HL-60 (cell line): ENCODE data around the gene CHRNB2.
A peak's percentile ranks its signal among the peaks of the same experiment; 100 is the strongest.

Experiments
- DNase-seq, 2 experiments: peaks; one replicate each; pipeline ENCODE4 v3.0.0-alpha.2; 2010 to 2020; ENCODE audit warnings: low read depth in 1 of 2, low spot score in 1 of 2
- H3K27ac ChIP-seq: fragments of 250-450 bp; sonication (Bioruptor Pico); replicated peaks from 2 replicates; pipeline ENCODE4 v1.5.1; 2020; ENCODE audit warnings: mild to moderate bottlenecking, moderate library complexity
- H3K27me3 ChIP-seq: fragments of 250-450 bp; sonication (Bioruptor Pico); 2 replicates; pipeline ENCODE4 v1.5.1; 2021; ENCODE audit warnings: mild to moderate bottlenecking, moderate library complexity; ENCODE audit not compliant: insufficient read depth, poor library complexity, severe bottlenecking
- H3K4me3 ChIP-seq: replicated peaks from 2 replicates; pipeline ENCODE4 v1.5.1; 2011; ENCODE audit warnings: mild to moderate bottlenecking, control low read depth, low read length; ENCODE audit not compliant: insufficient read depth
- CTCF ChIP-seq: IDR thresholded peaks from one replicate; pipeline ENCODE4 v1.5.1; 2011; ENCODE audit warnings: low read length, control low read depth, inconsistent platforms; ENCODE audit not compliant: insufficient read depth
- GABPA ChIP-seq: IDR thresholded peaks from 2 replicates; pipeline ENCODE4 v1.6.1; 2012; ENCODE audit warnings: low read depth
- POLR2AphosphoS5 ChIP-seq: IDR thresholded peaks from 2 replicates; pipeline ENCODE4 v1.6.1; 2012; ENCODE audit warnings: low read depth
- REST ChIP-seq: IDR thresholded peaks from 2 replicates; pipeline ENCODE4 v1.6.1; 2012; ENCODE audit warnings: low read depth; ENCODE audit not compliant: insufficient replicate concordance
- SPI1 ChIP-seq: IDR thresholded peaks from 2 replicates; pipeline ENCODE4 v1.6.1; 2012; ENCODE audit warnings: low read depth, mild to moderate bottlenecking, borderline replicate concordance

CHRNB2 gene

GRCh38 chr1:154607609-154608396 lies 40.2 kb downstream of the CHRNB2 start, which contains the start of gene ADAR:
ADAR (minus strand) TSS chr1:154608186; CDS start chr1:154608006, 180 bp downstream.
- H3K27me3 ChIP-seq: no peaks in the 10 kb centered on the region
- DNase-seq: peak; percentile 95 to 98
- peak; percentile 50 for TF ChIP-seq GABPA
- TF ChIP-seq SPI1: peak; percentile 38; the same call in 1 of the 2 replicates
- TF ChIP-seq REST: peak; percentile 59
- TF ChIP-seq CTCF: no peak
- peak; percentile 58 for TF ChIP-seq POLR2AphosphoS5
- H3K27ac ChIP-seq: peak within 1 kb of the TSS; percentile 64
- H3K4me3 ChIP-seq: peak within 1 kb of the TSS; percentile 60

GRCh38 chr1:154608397-154609270 lies 41.1 kb downstream of the CHRNB2 start:
- DNase-seq: no peak
- Histone ChIP-seq H3K27me3 (no peaks in the 10 kb centered on the region), H3K27ac (peak overlapping the region; percentile 64), H3K4me3 (peak overlapping the region; percentile 60)
- TF ChIP-seq POLR2AphosphoS5 (no peak), CTCF (no peak), REST (peak; percentile 1)

- no peaks in the 10 kb centered on the region for H3K27me3 ChIP-seq
- no peak overlapping the region for H3K4me3 ChIP-seq
- H3K27ac ChIP-seq: no peak overlapping the region
- no peak for DNase-seq
- TF ChIP-seq REST: no peak
- no peak for TF ChIP-seq POLR2AphosphoS5
- TF ChIP-seq GABPA: no peak
- TF ChIP-seq CTCF: no peak
- no peak for TF ChIP-seq SPI1
Observed at GRCh38 chr1:154609398-154610380, 42.1 kb downstream of the CHRNB2 start.
